OCI-M1 (cell line): Measurements from ENCODE around the gene PKN3.

Experiments used
- DNase-seq: peaks from one replicate; lab custom pipeline; 2025; lab: John Stamatoyannopoulos, UW

PKN3 gene

DNA sequence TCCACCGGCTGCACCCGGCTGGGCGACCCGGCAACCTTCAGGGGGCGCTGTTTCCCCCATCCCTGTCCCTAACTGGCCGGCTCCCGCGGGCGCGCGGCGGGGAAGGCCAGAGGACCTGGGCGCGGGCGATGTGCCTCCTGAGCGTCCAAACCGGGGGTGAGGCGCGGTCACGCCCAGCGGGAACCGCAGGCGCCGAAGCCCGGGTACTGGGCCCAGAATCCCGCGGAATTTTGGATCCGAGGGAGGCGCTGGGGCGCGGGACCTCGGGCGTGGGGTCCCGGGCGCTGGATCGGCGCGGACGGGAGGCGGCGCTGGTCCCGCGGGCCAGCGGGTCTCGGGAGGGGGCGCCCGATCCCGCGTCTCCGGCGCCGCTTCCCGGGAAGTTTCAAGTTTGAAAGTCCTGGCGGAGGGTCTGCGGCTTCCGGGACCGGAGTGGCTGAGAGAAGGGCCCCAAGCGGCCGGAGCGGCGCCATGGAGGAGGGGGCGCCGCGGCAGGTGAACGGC, at the start of gene PKN3:
PKN3 (plus strand) TSS at position 59 of the 504 bp plus-strand sequence; CDS start at position 472, 413 bp downstream.
- peak; percentile 91 for DNase-seq

DNA sequence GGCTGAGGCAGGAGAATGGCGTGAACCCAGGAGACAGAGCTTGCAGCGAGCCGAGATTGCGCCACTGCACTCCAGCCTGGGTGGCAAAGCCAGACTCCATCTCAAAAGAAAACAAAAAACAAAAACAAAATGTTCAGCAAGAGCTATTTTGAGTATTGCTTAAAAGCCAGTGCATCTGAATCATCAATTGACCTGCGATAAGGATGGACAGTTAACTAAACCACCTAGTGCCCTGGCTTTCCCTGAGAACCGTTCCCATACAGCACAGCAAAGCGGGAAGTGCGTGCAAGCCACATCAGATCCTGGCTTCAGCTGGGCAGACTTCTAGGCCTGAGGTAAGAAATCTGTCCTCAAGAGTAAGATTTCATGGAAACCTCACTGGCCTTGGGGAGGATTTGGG, 48.4 kb upstream of the PKN3 start:
- DNase-seq: no peak

DNA sequence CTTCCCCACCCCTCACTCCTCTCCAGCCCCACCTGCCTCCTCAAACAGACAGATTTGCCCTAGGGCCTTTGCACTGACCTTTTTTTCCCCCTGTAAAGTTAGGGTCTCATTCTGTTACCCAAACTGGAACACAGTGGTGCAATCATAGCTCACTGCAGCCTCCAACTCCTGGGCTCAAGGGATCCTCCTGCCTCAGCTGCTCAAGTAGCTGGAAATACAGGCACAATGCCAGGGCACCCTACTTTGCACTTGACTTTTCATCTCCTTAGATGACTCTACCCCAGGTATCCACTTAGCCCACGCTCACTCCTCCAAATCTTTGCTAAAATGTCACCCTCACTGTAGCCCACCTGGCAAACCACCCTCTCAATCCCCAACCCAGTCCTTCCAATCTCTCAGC, 47.8 kb upstream of the PKN3 start:
- no peak for DNase-seq

DNA sequence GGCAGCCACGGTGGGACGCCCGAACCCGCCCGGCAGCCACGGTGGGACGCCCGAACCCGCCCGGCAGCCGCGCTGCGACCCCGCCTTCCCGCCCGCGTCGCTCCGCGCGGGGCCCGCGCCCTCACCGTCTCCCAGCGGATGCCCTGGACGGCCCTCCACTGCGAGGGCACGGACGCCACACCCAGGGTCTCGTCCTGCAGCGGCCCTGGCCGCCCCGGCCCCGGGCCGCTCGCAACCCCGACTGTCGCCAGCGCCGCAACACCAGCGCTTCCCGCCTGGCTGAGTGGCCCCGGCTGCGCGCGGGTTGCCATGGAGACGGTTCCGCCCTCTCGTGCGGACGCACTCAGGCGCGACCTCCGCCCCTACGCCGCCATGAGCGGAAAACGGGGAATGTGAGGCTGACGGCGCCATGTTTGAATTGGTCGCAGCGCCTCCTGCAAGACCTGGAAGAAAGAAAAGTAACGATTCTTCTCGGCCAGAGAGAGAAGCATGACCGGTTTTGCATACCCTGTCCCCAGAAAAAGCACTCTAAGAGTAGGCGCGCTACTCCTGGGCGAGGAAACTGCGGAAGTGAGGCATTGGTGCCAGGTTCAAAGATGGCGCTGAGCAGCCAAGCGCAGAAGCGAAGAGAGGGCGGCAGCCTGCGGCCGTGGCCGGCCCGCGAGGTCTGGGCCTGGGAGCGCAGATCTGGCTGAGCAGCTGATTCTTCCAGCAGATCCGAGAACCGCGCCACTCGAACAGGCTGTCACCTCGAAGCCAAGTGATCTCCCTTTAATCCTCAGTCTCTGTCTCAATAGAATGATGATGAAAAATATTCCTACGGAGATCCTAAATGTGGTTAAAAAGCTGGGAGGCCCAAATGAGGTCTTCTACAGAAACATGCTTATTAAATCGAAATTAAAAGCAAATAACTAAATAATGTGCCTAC, 45.6 kb upstream of the PKN3 start, which contains the start of gene DYNC2I2:
DYNC2I2 (minus strand) TSS at position 432 of the 928 bp plus-strand sequence; CDS start at position 311, 121 bp downstream.
- DNase-seq: peak; percentile 97

DNA sequence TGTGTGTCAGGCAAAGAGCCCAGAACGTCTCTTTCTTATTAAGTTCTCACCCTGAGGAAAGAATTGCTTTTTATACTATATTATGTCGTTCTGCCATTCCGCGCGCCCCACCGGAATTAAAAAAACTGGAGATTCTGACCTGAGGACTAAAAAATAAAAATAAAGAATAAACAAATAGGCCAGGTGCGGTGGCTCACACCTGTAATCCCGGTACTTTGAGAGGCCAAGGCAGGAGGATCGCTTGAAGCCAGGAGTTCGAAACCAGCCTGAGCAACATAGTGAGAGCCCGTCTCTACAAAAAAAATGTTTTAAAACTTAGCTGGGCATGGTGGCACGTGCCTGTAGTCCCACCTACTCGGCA, 45.0 kb upstream of the PKN3 start:
- DNase-seq: peak; percentile 41

DNA sequence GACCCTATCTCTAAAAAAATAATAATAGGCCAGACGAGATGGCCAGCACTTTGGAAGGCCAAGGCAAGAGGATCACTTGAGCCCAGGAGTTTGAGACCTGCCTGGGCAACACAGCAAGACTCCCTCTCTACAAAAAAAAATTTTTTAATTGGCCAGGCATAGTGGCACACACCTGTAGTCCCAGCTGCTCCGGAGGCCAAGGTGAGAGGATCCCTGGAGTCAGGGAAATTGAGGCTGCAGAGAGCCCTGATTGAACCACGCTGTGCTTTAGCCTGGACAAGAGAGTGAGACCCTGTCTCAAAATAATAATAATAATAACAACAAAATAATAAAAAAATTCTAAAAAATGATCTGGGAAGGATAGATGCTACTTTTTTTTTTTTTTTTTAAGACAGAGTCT, 44.5 kb upstream of the PKN3 start:
- DNase-seq: no peak

DNA sequence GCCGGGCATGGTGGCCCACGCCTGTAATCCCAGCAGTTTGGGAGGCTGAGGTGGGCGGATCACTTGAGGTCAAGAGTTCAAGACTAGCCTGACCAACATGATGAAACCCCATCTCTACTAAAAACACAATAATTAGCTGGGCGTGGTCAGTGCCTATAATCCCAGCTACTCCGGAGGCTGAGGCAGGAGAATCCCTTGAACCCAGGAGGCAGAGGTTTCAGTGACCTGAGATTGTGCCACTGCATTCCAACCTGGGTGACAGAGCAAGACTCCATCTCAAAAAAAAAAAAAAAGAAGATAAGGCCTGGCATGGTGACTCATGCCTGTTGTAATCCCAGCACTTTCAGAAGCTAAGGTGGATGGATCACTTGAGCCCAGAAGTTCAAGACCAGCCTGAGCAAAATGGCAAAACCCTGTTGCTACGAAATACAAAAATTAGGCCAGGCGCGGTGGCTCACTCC, 35.8 kb upstream of the PKN3 start:
- DNase-seq: peak; percentile 28

DNA sequence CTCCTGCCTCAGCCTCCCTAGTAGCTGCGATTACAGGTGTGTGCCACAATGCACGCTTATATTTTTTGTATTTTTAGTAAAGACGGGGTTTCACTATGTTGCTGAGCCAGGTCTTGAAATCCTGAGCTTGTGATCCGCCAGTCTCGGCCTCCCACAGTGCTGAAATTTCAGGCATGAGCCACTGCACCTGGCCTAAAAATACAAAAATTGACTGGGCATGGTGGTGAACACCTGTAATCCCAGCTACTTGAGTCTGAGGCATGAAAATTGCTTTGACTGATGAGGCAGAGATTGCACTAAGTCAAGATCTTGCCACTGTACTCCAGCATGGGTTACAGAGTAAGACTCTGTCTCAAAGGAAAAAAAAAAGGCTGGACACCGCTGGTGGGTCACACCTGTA, 32.5 kb upstream of the PKN3 start:
- no peak for DNase-seq

DNA sequence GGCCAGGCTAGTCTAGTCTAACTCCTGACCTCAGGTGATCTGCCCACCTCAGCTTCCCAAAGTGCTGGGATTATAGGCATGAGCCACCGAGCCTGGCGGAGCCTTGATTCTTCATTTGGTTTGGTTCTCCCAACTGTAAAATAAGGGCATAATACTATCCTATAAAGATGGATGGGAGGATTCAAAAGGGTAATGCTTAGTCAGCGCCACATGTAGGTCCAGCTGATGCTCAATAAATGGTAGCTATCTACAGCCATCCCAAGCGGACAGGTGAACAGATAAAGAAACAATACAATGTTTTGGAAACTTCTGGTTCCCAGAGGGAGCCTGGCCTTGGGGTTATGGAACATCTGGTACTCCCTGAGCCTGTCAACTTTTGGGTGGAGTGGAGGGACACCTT, 26.9 kb upstream of the PKN3 start:
- no peak for DNase-seq

DNA sequence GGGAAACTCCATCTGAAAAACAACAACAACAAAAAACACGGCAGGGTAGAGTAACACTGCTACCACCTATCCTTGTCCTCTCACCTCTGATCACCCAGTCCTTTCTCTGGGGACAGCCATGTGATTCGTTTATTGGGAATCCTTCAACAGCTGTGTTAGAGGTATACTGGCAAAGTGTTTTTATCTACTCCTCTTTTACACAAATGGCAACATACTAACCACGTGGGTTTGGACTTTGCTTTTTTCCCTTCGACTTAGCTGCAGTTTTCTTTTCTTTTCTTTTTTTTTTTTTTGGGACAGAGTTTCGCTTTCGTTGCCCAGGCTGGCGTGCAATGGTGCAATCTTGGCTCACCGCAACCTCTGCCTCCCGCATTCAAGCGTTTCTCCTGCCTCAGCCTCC, 24.5 kb upstream of the PKN3 start:
- DNase-seq: no peak

DNA sequence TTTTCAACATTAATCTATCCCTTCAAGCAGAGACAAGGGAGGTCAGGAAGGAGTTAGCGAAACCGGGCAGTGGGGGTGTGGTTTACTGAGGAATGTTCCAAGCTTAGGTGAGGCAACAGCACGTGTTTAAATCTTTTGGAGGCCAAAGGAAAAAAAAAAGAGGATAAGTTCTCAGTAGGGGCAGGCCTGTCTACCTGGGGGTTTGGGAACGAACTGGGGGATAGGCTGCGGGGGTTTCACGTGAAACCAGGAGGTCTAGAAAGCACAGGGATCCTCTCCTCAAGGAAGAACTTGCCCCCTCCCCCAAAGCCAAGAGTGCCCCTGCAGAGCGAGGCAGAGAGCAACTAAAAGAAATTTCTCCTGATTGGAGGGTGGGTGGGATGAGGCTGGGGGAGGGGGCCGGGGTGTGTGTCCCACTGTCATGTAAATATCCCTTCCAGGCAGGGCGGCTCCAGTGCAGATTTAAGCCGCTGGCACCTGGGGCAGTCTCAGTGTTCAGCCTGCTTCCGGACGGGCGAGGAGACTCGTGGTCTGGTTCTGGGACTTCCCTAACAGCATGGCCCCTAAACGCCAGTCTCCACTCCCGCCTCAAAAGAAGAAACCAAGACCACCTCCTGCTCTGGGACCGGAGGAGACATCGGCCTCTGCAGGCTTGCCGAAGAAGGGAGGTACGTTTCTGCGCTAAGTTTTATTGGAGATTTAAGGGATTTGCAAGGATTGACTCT, 18.8 kb upstream of the PKN3 start:
- peak; percentile 63 for DNase-seq

DNA sequence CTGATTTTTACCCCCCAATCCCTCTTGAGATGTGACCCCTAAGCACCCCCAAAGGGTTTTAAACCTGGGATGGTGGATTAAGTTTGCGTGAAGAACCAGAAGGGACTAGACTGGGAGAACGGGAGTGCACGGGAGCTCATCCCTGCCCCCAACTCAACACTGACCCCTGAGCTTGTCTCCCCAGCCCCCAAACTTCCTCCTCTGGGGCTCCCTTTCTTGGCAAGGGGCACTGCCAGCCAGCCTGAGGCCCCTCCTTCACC, 18.3 kb upstream of the PKN3 start:
- DNase-seq: no peak

DNA sequence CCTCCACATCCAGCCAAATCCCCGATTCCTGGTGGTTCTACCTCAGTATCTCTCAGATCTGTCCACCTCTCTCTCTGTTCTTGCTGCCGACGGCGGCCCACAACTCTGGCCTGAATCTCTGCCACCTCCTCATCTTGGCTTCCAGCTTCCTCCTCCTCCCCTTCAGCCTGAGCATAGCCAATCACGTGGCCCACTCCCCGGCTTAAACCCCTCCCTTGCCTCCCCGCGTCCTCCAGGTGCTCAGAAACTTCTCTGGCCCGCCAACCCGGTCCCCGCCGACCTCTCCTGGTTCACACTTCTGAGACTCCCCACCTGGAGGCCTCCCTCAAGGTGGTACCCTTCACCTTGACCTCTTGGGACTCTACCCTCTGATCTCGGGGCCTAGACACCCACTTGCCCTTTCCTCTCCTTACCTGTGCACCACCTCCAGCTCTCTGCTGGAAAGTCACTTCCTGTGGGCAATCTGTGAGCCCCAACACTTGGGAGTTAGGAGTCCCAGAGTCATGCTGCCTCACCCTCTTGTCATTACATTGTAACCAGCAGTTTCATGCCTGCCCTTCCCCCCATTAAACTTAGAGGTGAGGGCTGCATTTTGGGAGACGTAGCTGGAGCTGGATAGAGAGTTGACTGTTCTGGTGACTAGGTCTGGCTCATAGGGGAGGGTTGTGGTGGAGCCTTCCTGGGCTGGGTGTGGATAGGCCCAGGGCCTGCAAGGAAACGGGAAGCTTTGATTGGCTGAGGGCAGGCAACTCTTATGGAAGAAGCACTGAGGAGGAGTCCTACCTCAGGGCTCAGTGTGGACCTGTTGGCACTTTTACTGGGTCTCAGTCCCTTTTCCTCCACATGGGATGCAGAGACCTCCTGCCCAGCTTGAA, 17.7 kb upstream of the PKN3 start:
- DNase-seq: peak; percentile 86

DNA sequence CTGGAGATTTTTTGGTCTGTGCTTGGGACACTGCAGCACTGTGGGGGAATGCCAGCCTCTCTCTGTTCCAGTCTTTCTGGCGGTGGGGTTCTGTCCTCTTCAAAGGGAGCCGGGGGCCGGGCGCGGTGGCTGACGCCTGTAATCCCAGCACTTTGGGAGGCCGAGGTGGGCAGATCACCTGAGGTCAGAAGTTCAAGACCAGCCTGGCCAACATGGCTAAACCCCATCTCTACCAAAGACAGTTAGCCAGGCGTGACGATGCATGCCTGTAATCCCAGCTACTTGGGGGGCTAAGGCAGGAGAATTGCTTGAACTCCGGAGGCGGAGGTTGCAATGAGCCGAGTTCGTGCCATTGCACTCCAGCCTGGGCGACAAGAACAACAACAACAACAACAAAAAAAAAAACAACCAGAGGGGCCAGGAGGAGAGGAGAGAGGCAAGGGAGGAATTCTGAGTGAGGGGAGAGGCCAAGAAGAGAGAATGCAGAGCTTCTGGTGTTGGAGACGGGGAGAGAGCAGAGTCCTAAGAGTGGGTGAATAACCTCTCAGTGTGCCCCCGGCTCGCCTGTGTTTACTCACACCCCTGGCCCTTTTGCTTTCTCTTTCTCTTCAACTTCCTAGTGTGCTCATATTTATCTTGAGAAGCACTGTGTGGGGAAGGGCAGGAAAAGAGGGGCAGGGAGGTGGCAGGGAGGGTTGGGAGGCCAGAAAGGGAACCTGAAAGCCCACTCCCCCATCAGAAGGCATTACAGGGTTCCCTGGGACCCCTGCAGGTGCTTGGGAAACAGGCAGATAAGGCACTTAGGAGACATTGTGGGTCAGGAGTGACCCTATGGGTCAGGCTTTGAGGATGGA, 16.4 kb upstream of the PKN3 start:
- DNase-seq: peak; percentile 89

DNA sequence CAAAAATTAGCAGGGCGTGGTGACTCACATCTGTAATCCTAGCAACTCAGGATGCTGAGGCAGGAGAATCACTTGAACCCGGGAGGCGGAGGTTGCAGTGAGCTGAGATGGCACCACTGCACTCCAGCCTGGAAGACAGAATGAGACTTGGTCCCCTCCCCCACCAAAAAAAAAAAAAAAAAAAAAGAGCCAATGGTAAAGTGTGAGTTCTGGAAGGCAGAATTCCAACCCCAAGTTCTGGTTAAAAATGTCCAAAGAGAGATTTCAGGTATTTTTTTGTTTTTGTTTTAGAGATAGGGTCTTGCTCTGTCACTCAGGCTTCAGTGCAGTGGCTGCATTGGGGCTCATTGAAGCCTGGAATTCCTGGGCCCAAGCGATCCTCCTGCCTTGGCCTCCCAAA, 14.8 kb upstream of the PKN3 start:
- DNase-seq: no peak

DNA sequence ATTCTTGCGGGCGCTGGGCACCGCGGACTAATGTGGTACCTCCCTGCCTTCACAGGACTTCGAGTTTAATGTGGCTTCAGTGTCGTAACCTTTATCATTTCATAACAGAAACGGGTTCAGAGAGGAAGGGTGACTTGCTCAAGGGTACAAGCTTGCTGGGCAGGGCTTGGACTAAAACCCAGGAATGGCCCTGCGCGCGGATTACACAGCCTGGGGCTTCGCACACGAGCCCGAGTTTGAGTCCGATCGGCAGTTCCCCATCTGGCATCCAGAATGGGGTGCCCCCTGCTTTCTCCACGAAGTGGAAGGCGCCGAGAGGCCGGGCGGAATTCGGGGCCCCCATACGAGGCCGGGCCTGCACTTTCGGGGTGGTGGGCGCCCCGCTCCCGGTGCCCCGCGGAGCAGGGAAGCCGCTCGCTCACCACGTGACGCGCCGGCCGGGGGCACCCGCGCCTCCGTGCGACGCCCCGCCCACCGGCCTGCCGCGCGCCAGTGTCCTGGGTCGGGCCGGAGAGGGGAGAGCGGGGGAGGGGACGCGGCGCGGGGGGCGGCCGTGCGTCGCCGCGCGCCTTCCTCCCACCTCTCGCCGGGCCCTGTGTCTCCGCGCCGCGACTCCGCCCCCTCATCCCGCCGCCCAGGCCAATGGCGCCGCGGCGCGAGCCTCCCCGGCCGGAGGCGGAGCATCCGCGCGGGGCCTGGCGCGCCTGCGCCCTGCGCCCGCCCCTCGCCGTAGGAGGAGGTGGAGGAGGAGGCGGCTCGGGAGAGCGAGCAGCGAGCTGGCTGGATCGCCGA, 13.6 kb upstream of the PKN3 start, which contains the start of gene SET:
SET (plus strand) TSS at position 722 of the 792 bp plus-strand sequence. CDS start 361 bp downstream, outside the sequence.
- peak; percentile 97 for DNase-seq

DNA sequence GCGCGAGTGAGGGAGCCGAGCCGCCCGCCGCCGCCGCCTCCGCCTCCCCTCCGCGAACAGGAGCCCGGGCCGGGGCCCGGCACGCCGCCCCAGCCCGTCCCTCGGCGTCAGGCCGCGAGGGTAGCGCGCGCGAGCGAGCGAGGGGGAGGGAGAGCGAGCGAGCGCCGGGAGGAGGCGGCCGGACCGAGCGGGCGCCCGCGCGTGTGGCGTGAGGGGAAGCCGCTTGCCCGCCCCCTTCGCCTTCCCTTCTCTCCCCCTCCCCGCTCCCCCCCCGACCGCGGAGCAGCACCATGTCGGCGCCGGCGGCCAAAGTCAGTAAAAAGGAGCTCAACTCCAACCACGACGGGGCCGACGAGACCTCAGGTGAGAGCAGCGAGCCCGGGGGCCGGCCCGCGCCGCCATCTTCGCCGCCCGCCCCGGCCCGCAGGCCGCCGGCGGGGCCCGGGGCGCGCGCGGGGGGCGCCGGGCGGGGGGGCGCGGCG, 13.0 kb upstream of the PKN3 start:
- DNase-seq: no peak

DNA sequence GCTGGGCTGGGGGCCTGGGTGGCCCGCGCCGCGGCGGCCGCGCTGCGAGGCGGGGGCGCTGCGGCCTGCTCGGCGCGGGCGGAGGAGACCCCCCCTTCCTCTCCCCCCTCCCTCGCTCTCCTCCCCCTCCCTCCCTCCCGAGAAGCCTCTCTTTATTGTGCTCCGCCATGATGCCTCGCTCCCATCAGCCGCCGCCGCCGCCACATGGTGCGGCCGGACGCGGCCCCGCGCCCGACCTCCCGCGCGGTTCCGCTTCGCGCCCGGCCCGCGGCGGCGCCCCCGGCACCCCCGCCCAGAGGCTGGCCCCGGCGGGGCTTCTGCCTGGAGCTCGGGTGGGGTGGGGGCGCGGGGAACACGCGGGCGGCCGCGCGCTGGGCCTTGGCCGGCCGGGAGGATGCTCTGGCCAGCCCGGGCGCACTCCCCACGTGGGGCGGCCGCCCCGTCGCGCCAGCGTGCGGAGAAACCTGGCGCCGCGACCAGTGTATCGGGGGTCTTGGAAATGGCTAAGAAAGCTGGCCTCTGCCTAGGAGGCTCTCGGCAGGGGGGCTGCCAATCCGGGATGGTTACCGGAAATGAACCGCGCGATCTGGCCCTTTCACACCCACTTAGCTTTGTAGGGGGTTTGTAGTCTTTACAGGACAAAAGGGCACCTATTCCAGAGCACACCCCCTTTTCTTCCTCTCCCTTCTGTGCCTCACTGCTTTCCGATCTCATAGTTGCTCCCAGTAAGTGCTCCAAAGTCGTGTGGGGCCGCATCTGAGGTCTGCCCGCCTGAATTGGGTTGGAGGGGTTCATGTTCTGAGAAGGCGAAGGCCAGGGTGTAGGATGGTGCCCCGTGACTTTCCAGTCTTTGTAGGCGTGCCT, 12.3 kb upstream of the PKN3 start:
- peak; percentile 44 for DNase-seq

DNA sequence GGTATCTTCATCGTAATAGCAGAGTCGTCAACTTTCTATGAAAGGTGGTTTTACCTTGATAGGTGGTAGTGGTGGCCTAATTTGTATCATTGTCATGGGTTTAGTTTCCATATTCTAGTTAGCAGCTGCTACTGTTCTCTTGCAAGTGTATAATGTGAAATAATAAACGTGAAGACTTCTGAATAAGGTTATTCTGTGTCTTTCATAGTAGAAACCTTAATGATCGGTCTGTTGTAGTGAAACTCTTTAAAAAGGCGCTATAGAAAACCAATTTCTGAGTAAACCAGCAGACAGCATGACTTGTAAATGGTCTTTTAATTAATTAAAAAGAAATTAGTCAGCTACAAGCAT, 11.6 kb upstream of the PKN3 start:
- DNase-seq: no peak
